K562 (cell line): ENCODE results near the gene PRPSAP1. TPM values are rescaled to one million over a fixed set of nuclear protein-coding genes. Genes with fewer than 3 reads are reported as not detected.

ENCODE experiments used
- ATAC-seq: fragments of 200-7000 bp; cut with Tn5 transposase; 3 replicates; pipeline ENCODE4 v1.9.1; 2020; ENCODE audit warnings: moderate library complexity
- BruUV-seq: library from RNA; stranded (reverse); fragments of 400-500 nt; replicated peaks from 2 replicates; lab custom pipeline; 2021; lab: Mats Ljungman, UMichigan
- CTCF ChIA-PET: fragments of 300-600 bp; formaldehyde crosslinking; extraction: SDS; loops from one replicate; lab custom pipeline; 2021; ENCODE audit warnings: low intra/inter-chr PET ratio; lab: Yijun Ruan, JAX
- POLR2A ChIA-PET: fragments of 300-600, 350-650 bp; sonication (Branson Sonifier 250); formaldehyde crosslinking; extraction: SDS; loops from one replicate; lab custom pipeline; 2021; ENCODE audit warnings: antibody characterized with exemption, inconsistent platforms; lab: Yijun Ruan, JAX
- DNase-seq, 4 experiments: peaks; one replicate each; pipeline versions ENCODE4 v3.0.0 to v3.0.0-alpha.2; 2011 to 2018; ENCODE audit warnings: low spot score in 3 of 4, mixed read lengths in 3 of 4; ENCODE audit errors: extremely low read depth in 1 of 4
- FAIRE-seq: peaks from 2 replicates; lab custom pipeline; 2011; peaks lifted over from hg19 to GRCh38; lab: Jason Lieb, UNC
- H2AFZ ChIP-seq: 2 replicates; pipeline ENCODE4 v1.6.0; 2011; ENCODE audit warnings: low read depth, low read length, control low read depth, inconsistent platforms
- H3K27ac ChIP-seq: fragments of 200-600 bp; 3 replicates; pipeline ENCODE4 v1.8.0; 2011; ENCODE audit warnings: low read depth, mild to moderate bottlenecking, control low read depth, inconsistent platforms, low read length, moderate library complexity, mixed read lengths; ENCODE audit errors: extremely low read depth
- H3K27me3 ChIP-seq, 2 experiments: fragments of 300-600 bp in 1 of 2; 2 replicates in 1 of 2; 3 replicates in 1 of 2; pipeline versions ENCODE4 v1.6.0 to v1.8.0; 2011; ENCODE audit warnings: inconsistent platforms in 2 of 2, low read length in 2 of 2, mild to moderate bottlenecking in 1 of 2, mixed read lengths in 1 of 2, moderate library complexity in 1 of 2; ENCODE audit not compliant: control insufficient read depth in 2 of 2, insufficient read depth in 2 of 2
- H3K36me3 ChIP-seq: fragments of 300-600 bp; 3 replicates; pipeline ENCODE4 v1.8.0; 2011; ENCODE audit warnings: mild to moderate bottlenecking, low read length, inconsistent platforms; ENCODE audit not compliant: control insufficient read depth, insufficient read depth
- H3K4me1 ChIP-seq, 2 experiments: fragments of 200-600 bp in 1 of 2; replicated peaks in 1 of 2; 2 replicates in 1 of 2; 3 replicates in 1 of 2; pipeline versions ENCODE4 v1.5.1 to v1.8.0; 2011; ENCODE audit warnings: inconsistent platforms in 2 of 2, low read length in 2 of 2, mild to moderate bottlenecking in 1 of 2, mixed read lengths in 1 of 2, moderate library complexity in 1 of 2; ENCODE audit not compliant: control insufficient read depth in 2 of 2, insufficient read depth in 2 of 2
- H3K4me2 ChIP-seq: 2 replicates; pipeline ENCODE4 v1.6.1; 2011; ENCODE audit warnings: low read length, control low read depth, inconsistent platforms, mixed read lengths; ENCODE audit not compliant: insufficient read depth
- H3K4me3 ChIP-seq: fragments of 200-600 bp; sonication (generic), shearing (Covaris generic); 2 replicates; pipeline ENCODE4 v1.5.1; 2016; ENCODE audit warnings: control low read depth, inconsistent platforms
- H3K79me2 ChIP-seq: fragments of 200-600 bp; 3 replicates; pipeline ENCODE4 v1.8.0; 2011; ENCODE audit warnings: low read length, inconsistent platforms; ENCODE audit not compliant: control insufficient read depth, insufficient read depth
- H3K9ac ChIP-seq, 2 experiments: 2 replicates each; pipeline versions ENCODE4 v1.6.0 to v1.6.1; 2011; ENCODE audit warnings: low read depth in 2 of 2, low read length in 2 of 2, control low read depth in 1 of 2, inconsistent platforms in 1 of 2, mild to moderate bottlenecking in 1 of 2, mixed read lengths in 1 of 2; ENCODE audit not compliant: insufficient read depth in 1 of 2
- H3K9me1 ChIP-seq: one replicate; pipeline ENCODE4 v1.6.0; 2011; ENCODE audit warnings: inconsistent platforms, mild to moderate bottlenecking, low read length, moderate library complexity; ENCODE audit not compliant: control insufficient read depth, insufficient read depth
- H3K9me3 ChIP-seq: replicated peaks from 2 replicates; pipeline ENCODE4 v1.5.1; 2011; ENCODE audit warnings: low read depth, low read length, inconsistent platforms; ENCODE audit not compliant: control insufficient read depth, insufficient read depth
- H4K20me1 ChIP-seq: replicated peaks from 2 replicates; pipeline ENCODE4 v1.6.1; 2011; ENCODE audit warnings: low read length, inconsistent platforms, mixed read lengths; ENCODE audit not compliant: control insufficient read depth, insufficient read depth
- ARID2 ChIP-seq: fragments of 450-650 bp; IDR thresholded peaks from 2 replicates; pipeline ENCODE4 v1.6.1; 2017; ENCODE audit warnings: antibody characterized with exemption, mild to moderate bottlenecking
- ATF7 ChIP-seq: fragments of 450-650 bp; IDR thresholded peaks from 2 replicates; pipeline ENCODE4 v1.7.1; 2014; ENCODE audit warnings: mild to moderate bottlenecking, moderate library complexity
- CBFA2T3 ChIP-seq: fragments of 450-650 bp; IDR thresholded peaks from 2 replicates; pipeline ENCODE4 v1.6.1; 2017
- FOXP1 ChIP-seq: sonication (generic); formaldehyde crosslinking; IDR thresholded peaks from 2 replicates; pipeline ENCODE4 v1.8.0; 2022; ENCODE audit warnings: mild to moderate bottlenecking, missing genetic modification reagents
- KDM5B ChIP-seq: fragments of 200-600 bp; sonication (generic); IDR thresholded peaks from 2 replicates; pipeline ENCODE4 v1.6.1; 2012; ENCODE audit warnings: low read depth, mild to moderate bottlenecking, moderate library complexity, low read length, control low read depth, inconsistent platforms; ENCODE audit not compliant: insufficient replicate concordance
- MAZ ChIP-seq, 2 experiments: fragments of 450-650 bp in 1 of 2; sonication (generic) in 1 of 2; formaldehyde crosslinking; IDR thresholded peaks in 1 of 2; conservative IDR thresholded peaks in 1 of 2; 2 replicates each; pipeline versions ENCODE4 v1.4.0 to v1.5.0; 2020; ENCODE audit warnings: mild to moderate bottlenecking in 1 of 2, missing genetic modification reagents in 1 of 2
- NONO ChIP-seq, 2 experiments: fragments of 200-400 bp in 1 of 2; fragments of 450-650 bp in 1 of 2; formaldehyde crosslinking in 1 of 2; IDR thresholded peaks; 2 replicates each; pipeline ENCODE4 v1.6.1; 2017; ENCODE audit warnings: low read depth in 2 of 2, mild to moderate bottlenecking in 2 of 2, moderate library complexity in 2 of 2, low read length in 1 of 2
- RAD21 ChIP-seq, 2 experiments: fragments of 250-450 bp in 1 of 2; fragments of 450-650 bp in 1 of 2; sonication (Bioruptor Pico) in 1 of 2; formaldehyde crosslinking in 1 of 2; IDR thresholded peaks in 1 of 2; conservative IDR thresholded peaks in 1 of 2; 2 replicates each; pipeline versions ENCODE4 v1.4.0 to v1.8.0; 2020 to 2022; ENCODE audit warnings: mild to moderate bottlenecking in 2 of 2, moderate library complexity in 1 of 2
- RBM39 ChIP-seq: fragments of 200-400 bp; formaldehyde crosslinking; optimal IDR thresholded peaks from 2 replicates; pipeline ENCODE3; 2018; ENCODE audit warnings: low read depth, low read length
- RCOR1 ChIP-seq, 2 experiments: IDR thresholded peaks; 2 replicates each; pipeline ENCODE4 v1.6.1; 2012; ENCODE audit warnings: low read depth in 2 of 2, low read length in 2 of 2, borderline replicate concordance in 1 of 2, improper control_type of control experiment in 1 of 2
- SMC3 ChIP-seq: conservative IDR thresholded peaks from 2 replicates; pipeline ENCODE4 v1.6.1; 2011; ENCODE audit warnings: low read depth, low read length, improper control_type of control experiment; ENCODE audit not compliant: insufficient read depth
- XRCC4 ChIP-seq: IDR thresholded peaks from one replicate; pipeline ENCODE4 v1.6.1; 2011; ENCODE audit not compliant: insufficient read depth, insufficient read length; ENCODE audit errors: extremely low read depth
- ZNF384 ChIP-seq: IDR thresholded peaks from 2 replicates; pipeline ENCODE4 v1.6.1; 2012; ENCODE audit warnings: low read depth, low read length, improper control_type of control experiment
- ZNF408 ChIP-seq: fragments of 250-450 bp; sonication (Bioruptor Pico); IDR thresholded peaks from 2 replicates; pipeline ENCODE4 v1.4.0; 2020; ENCODE audit warnings: low read depth, mild to moderate bottlenecking, moderate library complexity
- WGBS: fragments of 100-300 bp; shearing (Covaris generic); methylation state at CpG from one replicate; pipeline ENCODE4 v1.1.6; 2016; ENCODE audit warnings: low coverage, mixed read lengths; ENCODE audit not compliant: insufficient coverage; ENCODE audit errors: missing lambda C conversion rate; 5-methylcytosine and 5-hydroxymethylcytosine counted together
- in situ Hi-C: fragments of 300-500 bp; cut with MboI; formaldehyde crosslinking; loops from 4 replicates; pipeline ENCODE4 v1.15.0; 2018; ENCODE audit warnings: inconsistent platforms, mixed read lengths
- intact Hi-C: fragments of 100-400 bp; cut with micrococcal nuclease; formaldehyde crosslinking; loops from 2 replicates; pipeline ENCODE4 v1.14.2; 2022
- polyA plus RNA-seq, 8 experiments: library from polyadenylated mRNA; depleted of rRNA in 4 of 8; stranded (reverse) in 5 of 8; unstranded in 3 of 8; fragments of >200 nt; fragmentation: Nextera tagmentation in 2 of 8; fragmentation: Illumina TruSeq in 1 of 8; extraction: Ambion mirVana in 2 of 8; extraction: Trizol in 1 of 8; gene quantifications; 2 replicates each; pipeline versions ENCODE4 v1.2.1 to v1.2.3, GENCODE V29; 2011 to 2014; ENCODE audit warnings: inconsistent platforms in 1 of 8, missing spikeins in 1 of 8
- total RNA-seq, 7 experiments: library from RNA; depleted of rRNA in 6 of 7; stranded (reverse); fragments of >200 nt in 6 of 7; fragmentation: Illumina TruSeq in 2 of 7; extraction: Trizol in 2 of 7; gene quantifications; 2 replicates each; pipeline versions ENCODE4 v1.2.1 to v1.2.3, GENCODE V29; 2011 to 2021; ENCODE audit warnings: low replicate concordance in 1 of 7
- TF ChIP-seq, protein P1 (sequence below): fragments of 250-450 bp; sonication (Bioruptor Pico); IDR thresholded peaks from 2 replicates; pipeline ENCODE4 v1.5.0; 2020; ENCODE audit warnings: mild to moderate bottlenecking
- TF ChIP-seq, protein P2 (sequence below): sonication (generic); formaldehyde crosslinking; IDR thresholded peaks from 2 replicates; pipeline ENCODE4 v1.8.0; 2022; ENCODE audit warnings: missing genetic modification reagents, mild to moderate bottlenecking, moderate library complexity, borderline replicate concordance

PRPSAP1 gene
- total and polyA plus RNA-seq, 9 of the 15 experiments (the other 6 are each of a cell fraction or from before 2014, with no cell fraction given), result 21.9 to 77.1 (median 40.8) TPM

DNA sequence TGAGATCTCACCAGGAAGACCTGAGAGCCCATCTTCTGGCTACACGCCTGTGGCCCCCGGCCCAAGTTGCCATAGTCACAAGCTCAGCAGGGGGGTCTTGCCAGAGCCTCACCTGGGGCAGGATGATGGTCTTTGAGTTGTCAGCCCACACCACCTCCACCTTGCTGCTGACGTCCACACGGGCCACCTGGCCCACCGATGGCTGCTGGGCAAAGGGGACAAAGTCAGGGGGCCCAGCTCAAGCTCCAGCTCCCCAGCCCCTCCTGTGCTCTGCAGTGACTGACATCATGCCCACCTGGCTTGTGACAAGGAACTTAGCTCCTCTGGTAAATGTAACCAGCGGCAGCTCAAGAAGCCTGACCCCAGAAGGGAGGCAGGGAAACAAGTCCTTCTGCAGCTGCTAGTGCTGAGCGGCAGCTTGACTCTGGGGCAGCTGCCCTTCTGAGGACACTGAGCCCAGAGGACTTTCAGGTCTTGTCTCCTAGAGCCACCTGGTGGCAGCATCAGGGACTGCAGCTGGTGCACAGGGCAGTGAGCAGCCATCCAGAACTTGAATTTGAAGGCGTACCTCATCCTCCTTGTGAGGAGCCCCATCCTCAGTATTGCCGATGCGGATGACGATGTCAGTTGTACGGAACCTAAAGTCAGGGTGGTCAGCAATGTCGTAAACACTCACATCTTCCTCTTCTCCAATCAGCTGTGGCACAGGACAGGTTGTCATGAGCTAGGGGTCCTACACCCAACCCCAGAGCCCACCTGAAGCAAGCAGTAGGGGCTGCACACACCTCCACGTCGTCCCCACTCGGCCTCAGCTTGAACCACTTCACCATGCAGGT, 44.2 kb upstream of the PRPSAP1 start:
- FAIRE-seq (peak; percentile 99), DNase-seq (peak; percentile 76 to 90 (median 80)), ATAC-seq (peak; percentile 98)
- Histone ChIP-seq H3K9me3 (no peaks in the 10 kb centered on the region), H3K4me3 (no peak overlapping the region), H3K27me3 (no peaks in the 10 kb centered on the region), H3K9ac (peak overlapping the region in 1 of 2 experiments; percentile 0; a peak in 1 of 4 replicates), H3K9me1 (no peaks in the 10 kb centered on the region), H2AFZ (no peak overlapping the region), H3K27ac (no peak overlapping the region; the same call in 2 of the 3 replicates), H3K36me3 (peaks cover 85% of the 10 kb centered on the region), H3K4me1 (peaks cover 0 to 9% of the 10 kb centered on the region in 2 experiments; a peak in 2 of 5 replicates), H4K20me1 (peaks cover 23% of the 10 kb centered on the region), H3K4me2 (no peak overlapping the region), H3K79me2 (no peaks in the 10 kb centered on the region)
- CTCF ChIA-PET, result interaction anchor here (0.5 to 3.8 kb wide), 8 partner anchors 11 to 277 kb away, joined by 3 to 38 read pairs (median 3); partner anchors contain the start of gene SPHK1
- POLR2A ChIA-PET, result interaction anchor here (0.6 to 2.9 kb wide), 12 partner anchors 8 to 224 kb away, joined by 3 to 15 read pairs (median 4); no protein-coding TSS in a partner anchor
- no TSS peak for BruUV-seq
- WGBS, result 27% methylated on average over 16 of the region's 16 CpGs
- intact Hi-C loops, result loop anchor here (1.0 to 2.0 kb wide), 3 partner anchors 33 to 95 kb away; no protein-coding TSS in a partner anchor
- in situ Hi-C loops, result no loop called here
- TF ChIP-seq RBM39, result peak; percentile 43
- TF ChIP-seq RCOR1 (IDR thresholded peaks at IDR 0.05; ENCODE audit: borderline replicate concordance in 1 of 2, low read depth in 2 of 2, low read length in 2 of 2), result peak in 1 of 2 experiments; percentile 56; a peak in 1 of 4 replicates
- TF ChIP-seq, protein P1, sequence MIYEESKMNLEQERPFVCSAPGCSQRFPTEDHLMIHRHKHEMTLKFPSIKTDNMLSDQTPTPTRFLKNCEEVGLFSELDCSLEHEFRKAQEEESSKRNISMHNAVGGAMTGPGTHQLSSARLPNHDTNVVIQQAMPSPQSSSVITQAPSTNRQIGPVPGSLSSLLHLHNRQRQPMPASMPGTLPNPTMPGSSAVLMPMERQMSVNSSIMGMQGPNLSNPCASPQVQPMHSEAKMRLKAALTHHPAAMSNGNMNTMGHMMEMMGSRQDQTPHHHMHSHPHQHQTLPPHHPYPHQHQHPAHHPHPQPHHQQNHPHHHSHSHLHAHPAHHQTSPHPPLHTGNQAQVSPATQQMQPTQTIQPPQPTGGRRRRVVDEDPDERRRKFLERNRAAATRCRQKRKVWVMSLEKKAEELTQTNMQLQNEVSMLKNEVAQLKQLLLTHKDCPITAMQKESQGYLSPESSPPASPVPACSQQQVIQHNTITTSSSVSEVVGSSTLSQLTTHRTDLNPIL (CRISPR knock-in tag), result no peak
- TF ChIP-seq NONO (IDR thresholded peaks at IDR 0.05; ENCODE audit: low read depth in 2 of 2, low read length in 1 of 2), result peak in 1 of 2 experiments; percentile 12; a peak in 1 of 4 replicates
- no peak for TF ChIP-seq KDM5B
- TF ChIP-seq XRCC4, result no peak
- TF ChIP-seq ATF7, result 0 out of 2 replicates have a peak, but pooled peaks have one; percentile 31
- peak; percentile 68 for TF ChIP-seq ARID2
- TF ChIP-seq MAZ (CRISPR knock-in tag; conservative IDR thresholded peaks at IDR 0.05 in 1 of 2, IDR thresholded peaks at IDR 0.05 in 1 of 2), result 0 out of 4 replicates have a peak, but pooled peaks of 1 of the 2 experiments have one; percentile 26
- 0 out of 2 replicates have a peak, but pooled peaks have one; percentile 26 for TF ChIP-seq FOXP1
- no peak for TF ChIP-seq ZNF408 (CRISPR knock-in tag)
- TF ChIP-seq, protein P2, sequence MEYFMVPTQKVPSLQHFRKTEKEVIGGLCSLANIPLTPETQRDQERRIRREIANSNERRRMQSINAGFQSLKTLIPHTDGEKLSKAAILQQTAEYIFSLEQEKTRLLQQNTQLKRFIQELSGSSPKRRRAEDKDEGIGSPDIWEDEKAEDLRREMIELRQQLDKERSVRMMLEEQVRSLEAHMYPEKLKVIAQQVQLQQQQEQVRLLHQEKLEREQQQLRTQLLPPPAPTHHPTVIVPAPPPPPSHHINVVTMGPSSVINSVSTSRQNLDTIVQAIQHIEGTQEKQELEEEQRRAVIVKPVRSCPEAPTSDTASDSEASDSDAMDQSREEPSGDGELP, result peak; percentile 64; the same call in 1 of the 2 replicates
- peak; percentile 97 for TF ChIP-seq SMC3
- TF ChIP-seq RAD21 (CRISPR knock-in tag; conservative IDR thresholded peaks at IDR 0.05 in 1 of 2, IDR thresholded peaks at IDR 0.05 in 1 of 2), result peak; percentile 84 to 93
- no peak for TF ChIP-seq ZNF384
- TF ChIP-seq CBFA2T3, result no peak
